Progenitor cell of endocrine pancreas (in vitro differentiated cells): Measurements from ENCODE around the gene RPL4. TPM values are rescaled to one million over a fixed set of nuclear protein-coding genes. Genes with fewer than 3 reads are reported as not detected.

Experiments
- DNase-seq: peaks from one replicate; pipeline ENCODE4 v3.0.0; 2021; ENCODE audit warnings: low spot score; ENCODE audit not compliant: unreplicated experiment
- H3K27ac Mint-ChIP-seq: 2 replicates; pipeline ENCODE4 v1.8.0; 2021; ENCODE audit warnings: mild to moderate bottlenecking, moderate library complexity, mixed read lengths
- H3K27me3 Mint-ChIP-seq: 2 replicates; pipeline ENCODE4 v1.8.0; 2021; ENCODE audit warnings: mixed read lengths
- H3K36me3 Mint-ChIP-seq: 2 replicates; pipeline ENCODE4 v1.8.0; 2022; ENCODE audit warnings: mixed read lengths; ENCODE audit not compliant: insufficient read depth
- H3K4me1 Mint-ChIP-seq: 2 replicates; pipeline ENCODE4 v1.8.0; 2021; ENCODE audit warnings: low read depth, mixed read lengths
- H3K4me3 Mint-ChIP-seq: 2 replicates; pipeline ENCODE4 v1.8.0; 2021; ENCODE audit warnings: low read depth, mild to moderate bottlenecking, moderate library complexity, mixed read lengths
- H3K9me3 Mint-ChIP-seq: 2 replicates; pipeline ENCODE4 v1.8.0; 2021; ENCODE audit warnings: low read depth, mixed read lengths
- long read RNA-seq: library from polyadenylated mRNA; unstranded; transcript quantifications from one replicate; pipeline ENCODE4 v2.0.0, GENCODE V29; 2020
- total RNA-seq: library from RNA; stranded (reverse); gene quantifications from 2 replicates; pipeline ENCODE4 v1.2.1, GENCODE V29; 2021
- TF ChIP-seq, protein P1 (sequence below): fragments of 200-600 bp; sonication (generic); IDR thresholded peaks from one replicate; pipeline ENCODE4 v1.5.0; 2021; ENCODE audit warnings: antibody characterized with exemption, mild to moderate bottlenecking; ENCODE audit not compliant: unreplicated experiment

The RPL4 gene
- 2,572 and 2,630 TPM in 2 replicates for total RNA-seq
- long read RNA-seq, transcript RPL4-201 (10 exons, 2,769 nt), result major isoform, 7,321 of 7,531 reads
- long read RNA-seq, partial matches to known transcripts, result 111 of 7,531 reads
- long read RNA-seq, other reads (novel, unspliced or antisense), result 97 of 7,531 reads

DNA sequence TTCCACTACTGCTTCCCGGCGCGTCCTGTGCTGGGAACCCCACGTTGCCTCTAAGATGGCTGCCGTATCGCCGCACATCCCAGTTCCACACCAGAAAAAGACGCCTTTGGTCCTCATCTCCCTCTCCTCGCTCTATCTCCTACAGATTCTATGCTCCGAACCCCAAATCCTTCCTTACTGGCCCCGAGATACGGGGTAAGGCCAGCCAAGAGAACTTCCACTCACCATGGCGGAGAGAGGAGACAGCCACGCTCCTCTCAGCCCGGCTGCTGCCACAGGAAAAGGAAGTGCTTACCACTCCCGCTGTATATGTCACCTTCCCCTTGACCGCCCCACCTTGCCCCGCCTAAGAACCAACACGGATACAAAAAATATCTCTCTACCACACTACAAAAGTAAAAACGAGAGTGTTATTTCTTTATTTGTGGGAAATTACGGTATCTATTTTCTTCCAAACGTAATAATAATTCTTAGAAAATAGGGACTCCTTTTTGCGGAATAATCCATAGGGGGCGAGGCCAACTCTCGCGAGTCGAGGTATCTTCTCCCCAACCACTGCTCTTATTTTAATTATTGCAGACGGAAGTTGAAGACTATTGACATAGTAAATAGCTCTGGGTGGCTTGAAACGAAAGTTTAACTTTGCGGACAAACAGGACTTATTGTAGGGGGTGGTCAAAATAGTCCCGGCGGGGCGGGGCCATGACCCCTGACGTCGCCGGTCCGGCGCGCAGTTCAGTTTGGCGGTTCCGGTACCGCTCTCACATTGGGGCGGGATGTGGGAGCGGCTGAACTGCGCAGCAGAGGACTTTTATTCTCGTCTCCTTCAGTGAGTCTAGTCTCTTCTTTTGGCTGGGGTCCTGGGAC lies at the start of gene RPL4, which contains the start of gene ZWILCH:
Gene RPL4, minus strand, starts transcription at position 293 of the 867 bp plus-strand sequence. Its CDS starts 65 bp downstream, at position 228.
Gene ZWILCH, plus strand, starts transcription at position 764 of the 867 bp plus-strand sequence. Its CDS starts 13 bp downstream, at position 777.
- no peaks in the 10 kb centered on the region for H3K9me3 Mint-ChIP-seq
- peaks cover 27% of the 10 kb centered on the region for H3K36me3 Mint-ChIP-seq
- H3K27me3 Mint-ChIP-seq, result no peaks in the 10 kb centered on the region
- TF ChIP-seq, protein P1, sequence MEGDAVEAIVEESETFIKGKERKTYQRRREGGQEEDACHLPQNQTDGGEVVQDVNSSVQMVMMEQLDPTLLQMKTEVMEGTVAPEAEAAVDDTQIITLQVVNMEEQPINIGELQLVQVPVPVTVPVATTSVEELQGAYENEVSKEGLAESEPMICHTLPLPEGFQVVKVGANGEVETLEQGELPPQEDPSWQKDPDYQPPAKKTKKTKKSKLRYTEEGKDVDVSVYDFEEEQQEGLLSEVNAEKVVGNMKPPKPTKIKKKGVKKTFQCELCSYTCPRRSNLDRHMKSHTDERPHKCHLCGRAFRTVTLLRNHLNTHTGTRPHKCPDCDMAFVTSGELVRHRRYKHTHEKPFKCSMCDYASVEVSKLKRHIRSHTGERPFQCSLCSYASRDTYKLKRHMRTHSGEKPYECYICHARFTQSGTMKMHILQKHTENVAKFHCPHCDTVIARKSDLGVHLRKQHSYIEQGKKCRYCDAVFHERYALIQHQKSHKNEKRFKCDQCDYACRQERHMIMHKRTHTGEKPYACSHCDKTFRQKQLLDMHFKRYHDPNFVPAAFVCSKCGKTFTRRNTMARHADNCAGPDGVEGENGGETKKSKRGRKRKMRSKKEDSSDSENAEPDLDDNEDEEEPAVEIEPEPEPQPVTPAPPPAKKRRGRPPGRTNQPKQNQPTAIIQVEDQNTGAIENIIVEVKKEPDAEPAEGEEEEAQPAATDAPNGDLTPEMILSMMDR, result no peak
- H3K4me1 Mint-ChIP-seq, result peaks cover 34% of the 10 kb centered on the region
- peak within 1 kb of the TSS; percentile 95 for H3K4me3 Mint-ChIP-seq
- peak within 1 kb of the TSS; percentile 99 for H3K27ac Mint-ChIP-seq
- peak; percentile 29 for DNase-seq

DNA sequence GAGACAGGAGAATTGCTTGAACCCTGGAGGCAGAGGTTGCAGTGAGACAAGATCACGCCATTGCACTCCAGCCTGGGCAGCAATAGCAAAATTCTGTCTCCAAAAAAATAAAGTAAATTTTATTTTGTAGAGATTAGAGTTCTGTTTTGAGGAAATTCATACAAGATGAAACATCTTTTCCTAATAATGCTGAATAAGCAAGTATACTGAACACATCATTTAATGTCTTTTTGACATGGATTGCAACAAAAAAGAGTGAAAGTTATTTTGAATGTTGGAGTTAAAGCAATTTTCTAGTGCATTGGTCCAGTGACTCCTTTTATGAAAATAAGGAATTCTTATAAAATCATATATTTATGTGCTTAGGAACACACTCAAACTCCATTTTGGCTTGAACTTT lies 40.6 kb upstream of the RPL4 start:
- no peaks in the 10 kb centered on the region for H3K4me1 Mint-ChIP-seq
- no peak overlapping the region for H3K4me3 Mint-ChIP-seq
- H3K9me3 Mint-ChIP-seq, result peaks cover 2% of the 10 kb centered on the region
- TF ChIP-seq, protein P1, result no peak
- no peak overlapping the region for H3K27ac Mint-ChIP-seq
- no peak for DNase-seq
- peaks cover 17% of the 10 kb centered on the region for H3K36me3 Mint-ChIP-seq
- no peaks in the 10 kb centered on the region for H3K27me3 Mint-ChIP-seq

DNA sequence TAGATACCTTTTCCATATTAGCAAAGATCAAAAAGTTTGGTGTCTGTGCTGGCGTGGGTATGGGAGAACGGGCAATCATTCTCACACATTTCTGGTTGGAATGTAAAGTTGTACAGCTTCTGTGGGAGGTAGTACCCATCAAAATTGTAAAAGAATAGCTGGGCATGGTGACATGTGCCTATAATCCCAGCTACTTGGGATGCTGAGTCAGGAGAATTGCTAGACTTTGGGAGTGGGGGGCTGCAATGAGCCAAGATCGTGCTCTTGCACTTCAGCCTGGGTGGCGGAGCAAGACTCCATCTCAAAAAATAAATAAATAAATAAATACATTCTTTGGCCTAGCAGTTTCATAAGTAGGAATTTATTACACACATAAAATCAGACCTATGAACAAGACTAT lies 38.2 kb upstream of the RPL4 start:
- TF ChIP-seq, protein P1, result no peak
- no peak overlapping the region for H3K4me3 Mint-ChIP-seq
- no peaks in the 10 kb centered on the region for H3K4me1 Mint-ChIP-seq
- no peak for DNase-seq
- no peak overlapping the region for H3K27ac Mint-ChIP-seq
- peaks cover 23% of the 10 kb centered on the region for H3K36me3 Mint-ChIP-seq
- no peaks in the 10 kb centered on the region for H3K27me3 Mint-ChIP-seq
- peaks cover 2% of the 10 kb centered on the region for H3K9me3 Mint-ChIP-seq

DNA sequence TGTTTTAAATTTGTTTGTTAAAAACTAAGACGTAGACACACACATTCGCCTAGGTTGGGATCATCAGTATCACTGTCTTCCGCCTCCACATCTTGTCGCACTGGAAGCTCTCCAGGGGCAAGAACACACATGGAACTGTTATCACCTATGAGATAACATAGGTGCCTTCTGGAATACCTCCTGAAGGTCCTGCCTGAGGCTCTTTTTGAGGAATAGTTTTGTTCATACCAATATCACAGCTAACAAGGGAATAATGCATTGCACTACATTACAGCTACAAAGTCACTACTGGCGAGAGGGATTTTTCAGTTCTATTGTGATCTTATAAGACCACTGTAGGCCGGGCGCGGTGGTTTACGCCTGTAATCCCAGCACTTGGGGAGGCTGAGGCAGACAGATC lies 30.4 kb upstream of the RPL4 start:
- Mint-ChIP-seq H3K27ac (no peak overlapping the region), H3K4me1 (no peaks in the 10 kb centered on the region), H3K36me3 (peaks cover 12% of the 10 kb centered on the region), H3K4me3 (no peak overlapping the region), H3K27me3 (no peaks in the 10 kb centered on the region), H3K9me3 (no peaks in the 10 kb centered on the region)
- TF ChIP-seq, protein P1, result no peak
- DNase-seq, result no peak

DNA sequence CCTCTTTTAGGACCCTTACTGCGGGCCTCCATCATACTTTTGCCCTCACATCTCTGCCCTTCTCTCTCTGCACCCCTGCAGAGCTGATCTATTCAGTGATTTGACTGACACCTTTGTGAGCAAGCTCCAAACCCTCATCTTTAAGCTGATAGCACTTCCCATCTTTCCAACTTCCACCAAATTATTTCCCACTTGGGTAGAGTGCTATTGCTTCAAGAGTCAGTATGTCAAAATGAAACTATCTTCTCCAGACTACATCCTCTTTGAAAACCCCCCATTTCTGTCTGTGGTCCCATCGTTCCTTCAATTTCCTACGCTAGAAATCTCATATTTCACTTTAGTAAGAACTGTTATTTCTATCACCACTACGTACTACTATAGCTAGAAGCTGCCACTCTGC lies 20.2 kb upstream of the RPL4 start:
- Mint-ChIP-seq H3K27me3 (no peaks in the 10 kb centered on the region), H3K9me3 (no peaks in the 10 kb centered on the region), H3K36me3 (peaks cover 3% of the 10 kb centered on the region), H3K4me1 (no peaks in the 10 kb centered on the region), H3K4me3 (no peak overlapping the region), H3K27ac (no peak overlapping the region)
- TF ChIP-seq, protein P1, result no peak
- no peak for DNase-seq
